ENCODE data around the gene NEDD1.

GRCh38 chr12:96861656-96862055, 45.4 kb upstream of the NEDD1 start:
- TF ChIP-seq CTCF (conservative IDR thresholded peaks at IDR 0.05; ENCODE audit: low read length), result no peak
- no peak for TF ChIP-seq EZH2phosphoT487 (IDR thresholded peaks at IDR 0.05; ENCODE audit: borderline replicate concordance)

Data from Loucy (cell line).